Liver (tissue), 3 donors: ENCODE data around the gene KRTAP4-2.

ENCODE experiments used
- EGR1 ChIP-seq, 2 donors: IDR thresholded peaks; 2 replicates each; pipeline ENCODE4 v1.6.1; 2016 to 2018; ENCODE audit warnings: antibody characterized with exemption in 2 of 2, low read depth in 2 of 2
- FOXA1 ChIP-seq: IDR thresholded peaks from 2 replicates; pipeline ENCODE4 v1.6.1; 2016; ENCODE audit warnings: antibody characterized with exemption
- GABPA ChIP-seq, 2 donors: IDR thresholded peaks in 1 of 2; conservative IDR thresholded peaks in 1 of 2; 2 replicates each; pipeline ENCODE4 v1.6.1; 2016; ENCODE audit warnings: antibody characterized with exemption in 2 of 2, mild to moderate bottlenecking in 1 of 2, moderate library complexity in 1 of 2
- HNF4G ChIP-seq: IDR thresholded peaks from 2 replicates; pipeline ENCODE4 v1.6.1; 2016; ENCODE audit warnings: antibody characterized with exemption
- JUND ChIP-seq, 2 donors: IDR thresholded peaks; 2 replicates each; pipeline ENCODE4 v1.6.1; 2016; ENCODE audit warnings: antibody characterized with exemption in 2 of 2
- RAD21 ChIP-seq, 2 donors: IDR thresholded peaks; 2 replicates each; pipeline ENCODE4 v1.6.1; 2016; ENCODE audit warnings: antibody characterized with exemption in 2 of 2, mild to moderate bottlenecking in 2 of 2
- TAF1 ChIP-seq: conservative IDR thresholded peaks from 2 replicates; pipeline ENCODE4 v1.6.1; 2016; ENCODE audit warnings: antibody characterized with exemption, mild to moderate bottlenecking
- TF ChIP-seq, protein P1 (sequence below): IDR thresholded peaks from 2 replicates; pipeline ENCODE4 v1.6.1; 2016; ENCODE audit warnings: antibody characterized with exemption
- TF ChIP-seq, protein P2 (sequence below): fragments of 150-350 bp; IDR thresholded peaks from 2 replicates; pipeline ENCODE4 v1.5.1; 2017; ENCODE audit warnings: improper control_type of control experiment, low read depth, low read length; ENCODE audit not compliant: missing input control
- TF ChIP-seq, protein P3 (sequence below): IDR thresholded peaks from 2 replicates; pipeline ENCODE4 v1.6.1; 2016; ENCODE audit warnings: antibody characterized with exemption
- donor health status: healthy.
- donor health status: healthy.

DNA sequence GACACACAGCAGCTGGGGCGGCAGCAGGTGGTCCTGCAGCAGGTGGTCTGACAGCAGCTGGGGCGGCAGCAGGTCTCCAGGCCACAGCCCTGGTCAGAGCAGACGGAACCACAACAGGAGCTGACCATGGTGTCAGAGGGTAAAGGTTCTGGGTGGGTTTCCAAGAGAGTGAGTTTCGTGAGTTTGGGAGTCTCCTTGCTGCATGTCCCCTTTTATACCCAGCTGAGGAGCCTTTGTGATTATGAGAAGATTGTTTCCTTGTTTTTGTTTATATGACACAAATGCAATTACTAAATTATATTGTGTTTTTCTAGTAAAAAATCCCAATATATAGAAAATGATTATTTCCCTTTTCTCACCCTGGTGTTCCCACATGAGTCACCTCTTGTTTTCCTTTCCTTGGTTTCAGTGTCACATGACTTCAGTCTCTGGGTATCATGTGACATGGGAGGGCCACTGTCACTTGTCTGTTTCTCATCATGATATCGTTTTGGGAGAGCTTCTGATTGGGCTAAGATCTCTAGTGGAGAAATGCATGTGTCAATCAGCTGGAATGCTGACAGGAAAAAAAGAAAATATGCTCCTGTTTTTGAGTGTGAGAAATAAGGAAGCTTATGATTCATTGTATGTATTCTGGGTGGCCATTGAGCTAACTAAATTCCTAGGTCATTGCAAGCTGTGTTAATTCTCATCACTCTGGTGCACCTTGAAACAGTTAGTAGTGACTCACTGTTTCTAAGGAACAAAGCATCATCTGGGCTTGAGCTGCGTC is 37.5 kb downstream of the KRTAP4-2 start, which contains the start of gene KRTAP4-6:
- TF ChIP-seq TAF1 (no peak), JUND (IDR thresholded peaks at IDR 0.05) (no peak), RAD21 (IDR thresholded peaks at IDR 0.05) (no peak), GABPA (IDR thresholded peaks at IDR 0.05 in 1 of 2, conservative IDR thresholded peaks at IDR 0.05 in 1 of 2) (no peak), FOXA1 (no peak), EGR1 (IDR thresholded peaks at IDR 0.05; ENCODE audit: low read depth in 2 of 2) (no peak), HNF4G (no peak)
- TF ChIP-seq, protein P1, sequence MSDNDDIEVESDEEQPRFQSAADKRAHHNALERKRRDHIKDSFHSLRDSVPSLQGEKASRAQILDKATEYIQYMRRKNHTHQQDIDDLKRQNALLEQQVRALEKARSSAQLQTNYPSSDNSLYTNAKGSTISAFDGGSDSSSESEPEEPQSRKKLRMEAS, result no peak
- TF ChIP-seq, protein P2, sequence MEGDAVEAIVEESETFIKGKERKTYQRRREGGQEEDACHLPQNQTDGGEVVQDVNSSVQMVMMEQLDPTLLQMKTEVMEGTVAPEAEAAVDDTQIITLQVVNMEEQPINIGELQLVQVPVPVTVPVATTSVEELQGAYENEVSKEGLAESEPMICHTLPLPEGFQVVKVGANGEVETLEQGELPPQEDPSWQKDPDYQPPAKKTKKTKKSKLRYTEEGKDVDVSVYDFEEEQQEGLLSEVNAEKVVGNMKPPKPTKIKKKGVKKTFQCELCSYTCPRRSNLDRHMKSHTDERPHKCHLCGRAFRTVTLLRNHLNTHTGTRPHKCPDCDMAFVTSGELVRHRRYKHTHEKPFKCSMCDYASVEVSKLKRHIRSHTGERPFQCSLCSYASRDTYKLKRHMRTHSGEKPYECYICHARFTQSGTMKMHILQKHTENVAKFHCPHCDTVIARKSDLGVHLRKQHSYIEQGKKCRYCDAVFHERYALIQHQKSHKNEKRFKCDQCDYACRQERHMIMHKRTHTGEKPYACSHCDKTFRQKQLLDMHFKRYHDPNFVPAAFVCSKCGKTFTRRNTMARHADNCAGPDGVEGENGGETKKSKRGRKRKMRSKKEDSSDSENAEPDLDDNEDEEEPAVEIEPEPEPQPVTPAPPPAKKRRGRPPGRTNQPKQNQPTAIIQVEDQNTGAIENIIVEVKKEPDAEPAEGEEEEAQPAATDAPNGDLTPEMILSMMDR, result no peak
- TF ChIP-seq, protein P3, sequence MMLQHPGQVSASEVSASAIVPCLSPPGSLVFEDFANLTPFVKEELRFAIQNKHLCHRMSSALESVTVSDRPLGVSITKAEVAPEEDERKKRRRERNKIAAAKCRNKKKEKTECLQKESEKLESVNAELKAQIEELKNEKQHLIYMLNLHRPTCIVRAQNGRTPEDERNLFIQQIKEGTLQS, result no peak
